H1 (cell line): ENCODE data around the gene KRTAP12-2.

Experiments used
- CREB1 ChIP-seq: IDR thresholded peaks from 2 replicates; pipeline ENCODE4 v1.6.1; 2012; ENCODE audit warnings: inconsistent platforms
- EP300 ChIP-seq, 2 experiments: IDR thresholded peaks; 1 replicate in 1 of 2; 2 replicates in 1 of 2; pipeline ENCODE4 v1.6.1; 2011 to 2012; ENCODE audit warnings: low read depth in 2 of 2, low read length in 2 of 2, mild to moderate bottlenecking in 2 of 2, borderline replicate concordance in 1 of 2, inconsistent platforms in 1 of 2, moderate library complexity in 1 of 2
- KDM1A ChIP-seq: fragments of 200-600, 300-600 bp; sonication (generic); IDR thresholded peaks from 2 replicates; pipeline ENCODE4 v1.7.1; 2016; ENCODE audit warnings: mild to moderate bottlenecking, low read length, borderline replicate concordance
- POLR2A ChIP-seq, 2 experiments: IDR thresholded peaks; 1 replicate in 1 of 2; 2 replicates in 1 of 2; pipeline ENCODE4 v1.6.1; 2011; ENCODE audit warnings: low read depth in 2 of 2, low read length in 2 of 2, mild to moderate bottlenecking in 2 of 2; ENCODE audit errors: control extremely low read depth in 1 of 2
- RAD21 ChIP-seq, 2 experiments: IDR thresholded peaks in 1 of 2; conservative IDR thresholded peaks in 1 of 2; 2 replicates each; pipeline ENCODE4 v1.6.1; 2011; ENCODE audit warnings: low read depth in 2 of 2, low read length in 2 of 2, improper control_type of control experiment in 1 of 2, inconsistent platforms in 1 of 2, mild to moderate bottlenecking in 1 of 2, moderate library complexity in 1 of 2
- TF ChIP-seq, protein P1 (sequence below), 3 experiments: IDR thresholded peaks; 1 replicate in 2 of 3; 2 replicates in 1 of 3; pipeline versions ENCODE4 v1.5.1 to v1.6.1; 2011; ENCODE audit warnings: low read length in 3 of 3, mild to moderate bottlenecking in 3 of 3, inconsistent platforms in 2 of 3, low read depth in 1 of 3, moderate library complexity in 1 of 3; ENCODE audit not compliant: insufficient read depth in 1 of 3; ENCODE audit errors: control extremely low read depth in 1 of 3
- TF ChIP-seq, protein P2 (sequence below): IDR thresholded peaks from 2 replicates; pipeline ENCODE4 v1.6.1; 2012; ENCODE audit warnings: inconsistent platforms
- TF ChIP-seq, protein P3 (sequence below): IDR thresholded peaks from 2 replicates; pipeline ENCODE4 v1.6.1; 2011; ENCODE audit warnings: low read length, improper control_type of control experiment

DNA sequence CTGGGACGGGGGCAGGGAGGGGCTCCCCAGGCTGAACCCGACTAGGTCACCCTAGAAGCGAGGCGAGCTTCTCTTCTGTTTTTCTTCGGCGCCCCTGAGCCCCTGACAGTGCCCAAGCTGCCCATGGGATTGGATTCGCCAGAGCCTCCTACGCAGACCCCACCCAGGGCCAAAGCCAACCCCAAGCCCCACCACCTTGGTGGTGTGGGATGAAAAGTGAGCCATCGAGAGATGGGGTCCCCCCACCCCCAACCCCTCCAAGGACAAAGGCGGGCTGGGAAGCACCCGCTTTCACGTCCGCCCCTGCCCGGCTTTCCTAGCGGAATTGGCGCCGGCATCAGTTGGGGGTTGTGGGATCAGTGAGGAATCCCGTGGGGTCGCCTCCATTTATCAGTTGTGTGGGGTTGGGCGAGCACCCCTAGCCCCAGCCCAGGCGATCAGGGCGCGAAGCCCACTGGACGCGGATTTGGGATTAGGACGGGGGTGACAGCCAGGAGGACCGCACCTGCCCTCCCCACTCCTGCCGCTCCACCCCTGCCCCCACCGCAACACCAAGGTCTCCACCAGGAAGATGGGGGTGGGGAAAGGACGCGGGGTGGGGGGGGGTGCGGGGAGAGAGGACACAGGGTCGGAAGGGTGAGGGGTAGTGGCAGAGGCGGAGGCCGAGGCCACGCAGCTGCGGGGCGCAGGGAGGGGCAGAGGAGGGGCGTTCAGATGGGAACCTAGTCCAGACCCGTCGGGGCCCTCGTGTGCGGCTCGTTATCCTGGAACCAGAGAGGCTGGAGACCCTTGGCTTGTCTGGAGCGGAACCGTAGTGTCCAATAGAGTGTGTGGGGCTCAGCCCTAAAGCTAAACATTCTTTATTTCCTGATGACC, 40.2 kb upstream of the KRTAP12-2 start:
- no peak for TF ChIP-seq POLR2A (IDR thresholded peaks at IDR 0.05; ENCODE audit: control extremely low read depth in 1 of 2, low read depth in 2 of 2, low read length in 2 of 2)
- TF ChIP-seq, protein P1, sequence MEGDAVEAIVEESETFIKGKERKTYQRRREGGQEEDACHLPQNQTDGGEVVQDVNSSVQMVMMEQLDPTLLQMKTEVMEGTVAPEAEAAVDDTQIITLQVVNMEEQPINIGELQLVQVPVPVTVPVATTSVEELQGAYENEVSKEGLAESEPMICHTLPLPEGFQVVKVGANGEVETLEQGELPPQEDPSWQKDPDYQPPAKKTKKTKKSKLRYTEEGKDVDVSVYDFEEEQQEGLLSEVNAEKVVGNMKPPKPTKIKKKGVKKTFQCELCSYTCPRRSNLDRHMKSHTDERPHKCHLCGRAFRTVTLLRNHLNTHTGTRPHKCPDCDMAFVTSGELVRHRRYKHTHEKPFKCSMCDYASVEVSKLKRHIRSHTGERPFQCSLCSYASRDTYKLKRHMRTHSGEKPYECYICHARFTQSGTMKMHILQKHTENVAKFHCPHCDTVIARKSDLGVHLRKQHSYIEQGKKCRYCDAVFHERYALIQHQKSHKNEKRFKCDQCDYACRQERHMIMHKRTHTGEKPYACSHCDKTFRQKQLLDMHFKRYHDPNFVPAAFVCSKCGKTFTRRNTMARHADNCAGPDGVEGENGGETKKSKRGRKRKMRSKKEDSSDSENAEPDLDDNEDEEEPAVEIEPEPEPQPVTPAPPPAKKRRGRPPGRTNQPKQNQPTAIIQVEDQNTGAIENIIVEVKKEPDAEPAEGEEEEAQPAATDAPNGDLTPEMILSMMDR (IDR thresholded peaks at IDR 0.05; ENCODE audit: control extremely low read depth in 1 of 3, insufficient read depth in 1 of 3, low read depth in 1 of 3, low read length in 3 of 3), result no peak
- TF ChIP-seq KDM1A, result no peak
- no peak for TF ChIP-seq EP300 (IDR thresholded peaks at IDR 0.05; ENCODE audit: borderline replicate concordance in 1 of 2, low read depth in 2 of 2, low read length in 2 of 2)
- no peak for TF ChIP-seq CREB1
- TF ChIP-seq, protein P2, sequence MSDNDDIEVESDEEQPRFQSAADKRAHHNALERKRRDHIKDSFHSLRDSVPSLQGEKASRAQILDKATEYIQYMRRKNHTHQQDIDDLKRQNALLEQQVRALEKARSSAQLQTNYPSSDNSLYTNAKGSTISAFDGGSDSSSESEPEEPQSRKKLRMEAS, result no peak
- no peak for TF ChIP-seq RAD21 (IDR thresholded peaks at IDR 0.05 in 1 of 2, conservative IDR thresholded peaks at IDR 0.05 in 1 of 2; ENCODE audit: low read depth in 2 of 2, low read length in 2 of 2)
- TF ChIP-seq, protein P3, sequence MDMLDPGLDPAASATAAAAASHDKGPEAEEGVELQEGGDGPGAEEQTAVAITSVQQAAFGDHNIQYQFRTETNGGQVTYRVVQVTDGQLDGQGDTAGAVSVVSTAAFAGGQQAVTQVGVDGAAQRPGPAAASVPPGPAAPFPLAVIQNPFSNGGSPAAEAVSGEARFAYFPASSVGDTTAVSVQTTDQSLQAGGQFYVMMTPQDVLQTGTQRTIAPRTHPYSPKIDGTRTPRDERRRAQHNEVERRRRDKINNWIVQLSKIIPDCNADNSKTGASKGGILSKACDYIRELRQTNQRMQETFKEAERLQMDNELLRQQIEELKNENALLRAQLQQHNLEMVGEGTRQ, result no peak
